Panc1 (cell line): Measurements from ENCODE around the gene SMIM36. TPM values are rescaled to one million over a fixed set of nuclear protein-coding genes. Genes with fewer than 3 reads are reported as not detected.

Source experiments
- ATAC-seq: fragments of 200-7000 bp; cut with Tn5 transposase; 2 replicates; pipeline ENCODE4 v1.9.1; 2020; ENCODE audit warnings: mild to moderate bottlenecking, moderate library complexity
- BruUV-seq: library from RNA; stranded (reverse); fragments of 400-500 nt; replicated peaks from 2 replicates; lab custom pipeline; 2021; lab: Mats Ljungman, UMichigan
- CTCF ChIA-PET: fragments of 300-600 bp; sonication (Branson Sonifier 250); formaldehyde crosslinking; loops from one replicate; lab custom pipeline; 2022; ENCODE audit warnings: antibody characterized with exemption; lab: Charles Lee
- POLR2A ChIA-PET: fragments of 300-600 bp; sonication (Branson Sonifier 250); formaldehyde crosslinking; loops from one replicate; lab custom pipeline; 2022; ENCODE audit warnings: antibody characterized with exemption; lab: Charles Lee
- DNase-seq: peaks from one replicate; pipeline ENCODE4 v3.0.0-alpha.2; 2010; ENCODE audit warnings: low read depth, low spot score
- H3K27ac ChIP-seq: 2 replicates; pipeline ENCODE4 v1.5.1; 2011; ENCODE audit warnings: mild to moderate bottlenecking, low read length, inconsistent platforms
- H3K27me3 ChIP-seq: fragments of 200-500 bp; sonication (Bioruptor generic); 2 replicates; pipeline ENCODE4 v1.6.0; 2014; ENCODE audit warnings: low read length, inconsistent platforms; ENCODE audit not compliant: control insufficient read depth, insufficient read depth
- H3K36me3 ChIP-seq: fragments of 200-500 bp; sonication (Bioruptor generic); 2 replicates; pipeline ENCODE4 v1.5.1; 2014; ENCODE audit warnings: inconsistent platforms, mild to moderate bottlenecking, low read length, moderate library complexity; ENCODE audit not compliant: control insufficient read depth, insufficient read depth
- H3K4me1 ChIP-seq: 2 replicates; pipeline ENCODE4 v1.5.1; 2011; ENCODE audit warnings: inconsistent platforms, mild to moderate bottlenecking, low read length, moderate library complexity; ENCODE audit not compliant: control insufficient read depth, insufficient read depth
- H3K4me3 ChIP-seq, 2 experiments: 2 replicates each; pipeline ENCODE4 v1.5.1; 2011 to 2012; ENCODE audit warnings: low read depth in 2 of 2, low read length in 2 of 2, mild to moderate bottlenecking in 2 of 2, inconsistent platforms in 1 of 2, moderate library complexity in 1 of 2
- H3K9me3 ChIP-seq: fragments of 200-500 bp; sonication (Bioruptor generic); 2 replicates; pipeline ENCODE4 v1.5.1; 2014; ENCODE audit warnings: low read depth, mild to moderate bottlenecking, inconsistent platforms, low read length, moderate library complexity; ENCODE audit not compliant: control insufficient read depth, insufficient read depth
- CTCF ChIP-seq: fragments of 450-650 bp; IDR thresholded peaks from 2 replicates; pipeline ENCODE4 v1.5.1; 2017; ENCODE audit warnings: mild to moderate bottlenecking
- POLR2AphosphoS5 ChIP-seq: IDR thresholded peaks from 2 replicates; pipeline ENCODE4 v1.6.1; 2012; ENCODE audit warnings: mild to moderate bottlenecking, low read depth, low read length, moderate library complexity
- REST ChIP-seq, 2 experiments: IDR thresholded peaks; 2 replicates each; pipeline ENCODE4 v1.6.1; 2011 to 2012; ENCODE audit warnings: low read depth in 2 of 2, control low read depth in 1 of 2, low read length in 1 of 2, mild to moderate bottlenecking in 1 of 2, moderate library complexity in 1 of 2; ENCODE audit not compliant: insufficient read depth in 1 of 2
- SIN3A ChIP-seq: IDR thresholded peaks from 2 replicates; pipeline ENCODE4 v1.6.1; 2012; ENCODE audit warnings: low read depth, mild to moderate bottlenecking, low read length, moderate library complexity, borderline replicate concordance; ENCODE audit not compliant: insufficient read depth
- TCF7L2 ChIP-seq: IDR thresholded peaks from 2 replicates; pipeline ENCODE4 v1.6.1; 2011; ENCODE audit warnings: mild to moderate bottlenecking, low read depth, low read length, inconsistent platforms
- in situ Hi-C: cut with HindIII; loops from 2 replicates; pipeline ENCODE4 v1.10.0; 2016; ENCODE audit warnings: low sequenced_read_pairs, low pct_unique_long_range_greater_than_20kb
- intact Hi-C: fragments of 100-400 bp; cut with micrococcal nuclease; formaldehyde crosslinking; loops from one replicate; pipeline ENCODE4 v1.10.0; 2022; ENCODE audit not compliant: unreplicated experiment
- total RNA-seq: library from RNA; stranded (reverse); gene quantifications from one replicate; pipeline ENCODE4 v1.2.1, GENCODE V29; 2021; ENCODE audit not compliant: unreplicated experiment

SMIM36 gene
- total RNA-seq, 1 experiment from 2014 or later: not detected

- no peaks in the 10 kb centered on the region for H3K36me3 ChIP-seq
- no peaks in the 10 kb centered on the region for H3K9me3 ChIP-seq
- H3K4me1 ChIP-seq: peaks cover 19% of the 10 kb centered on the region
- ATAC-seq: no peak
- in situ Hi-C loops (no loop called here), intact Hi-C loops (no loop called here)
- BruUV-seq: no TSS peak
- H3K4me3 ChIP-seq: no peak overlapping the region
- ChIA-PET POLR2A (no interaction called here), CTCF (no interaction called here)
- H3K27ac ChIP-seq: no peak overlapping the region
- DNase-seq: no peak
- no peaks in the 10 kb centered on the region; the same call in 1 of the 2 replicates for H3K27me3 ChIP-seq
- TF ChIP-seq CTCF (no peak), TCF7L2 (no peak), SIN3A (no peak), REST (IDR thresholded peaks at IDR 0.05; ENCODE audit: insufficient read depth in 1 of 2, low read depth in 2 of 2, low read length in 1 of 2) (no peak), POLR2AphosphoS5 (no peak)
These were observed 74.8 kb downstream of the SMIM36 start for GRCh38 chr17:55436224-55437158.

- in situ Hi-C loops: no loop called here
- intact Hi-C loops: no loop called here
These were observed 75.8 kb downstream of the SMIM36 start for GRCh38 chr17:55435408-55435807.

More at GRCh38 chr17:55435408-55435807, 75.8 kb downstream of the SMIM36 start:
- ChIA-PET POLR2A (interaction anchor here (0.5 kb wide), 1 partner anchor 297 kb away, joined by 6 read pairs; no protein-coding TSS in a partner anchor), CTCF (no interaction called here)
- ATAC-seq: no peak
- Histone ChIP-seq H3K27ac (no peak overlapping the region), H3K27me3 (no peaks in the 10 kb centered on the region; the same call in 1 of the 2 replicates), H3K4me3 (no peak overlapping the region), H3K36me3 (no peaks in the 10 kb centered on the region), H3K9me3 (no peaks in the 10 kb centered on the region), H3K4me1 (peaks cover 24% of the 10 kb centered on the region)
- DNase-seq: no peak
- BruUV-seq: no TSS peak
- TF ChIP-seq SIN3A (no peak), TCF7L2 (no peak), REST (IDR thresholded peaks at IDR 0.05; ENCODE audit: insufficient read depth in 1 of 2, low read depth in 2 of 2, low read length in 1 of 2) (no peak), POLR2AphosphoS5 (no peak), CTCF (no peak)
